B cell (primary cell): ENCODE data around the gene FAM200B.

ENCODE experiments used
- EZH2 ChIP-seq: IDR thresholded peaks from 2 replicates; pipeline ENCODE4 v1.6.1; 2012; ENCODE audit warnings: borderline replicate concordance, low read depth, mild to moderate bottlenecking, moderate library complexity, low read length; ENCODE audit not compliant: insufficient read depth, poor library complexity, severe bottlenecking
- TF ChIP-seq, protein P1 (sequence below): fragments of 200-600 bp; IDR thresholded peaks from one replicate; pipeline ENCODE4 v1.8.0; 2022; ENCODE audit warnings: antibody characterized with exemption, mild to moderate bottlenecking

DNA sequence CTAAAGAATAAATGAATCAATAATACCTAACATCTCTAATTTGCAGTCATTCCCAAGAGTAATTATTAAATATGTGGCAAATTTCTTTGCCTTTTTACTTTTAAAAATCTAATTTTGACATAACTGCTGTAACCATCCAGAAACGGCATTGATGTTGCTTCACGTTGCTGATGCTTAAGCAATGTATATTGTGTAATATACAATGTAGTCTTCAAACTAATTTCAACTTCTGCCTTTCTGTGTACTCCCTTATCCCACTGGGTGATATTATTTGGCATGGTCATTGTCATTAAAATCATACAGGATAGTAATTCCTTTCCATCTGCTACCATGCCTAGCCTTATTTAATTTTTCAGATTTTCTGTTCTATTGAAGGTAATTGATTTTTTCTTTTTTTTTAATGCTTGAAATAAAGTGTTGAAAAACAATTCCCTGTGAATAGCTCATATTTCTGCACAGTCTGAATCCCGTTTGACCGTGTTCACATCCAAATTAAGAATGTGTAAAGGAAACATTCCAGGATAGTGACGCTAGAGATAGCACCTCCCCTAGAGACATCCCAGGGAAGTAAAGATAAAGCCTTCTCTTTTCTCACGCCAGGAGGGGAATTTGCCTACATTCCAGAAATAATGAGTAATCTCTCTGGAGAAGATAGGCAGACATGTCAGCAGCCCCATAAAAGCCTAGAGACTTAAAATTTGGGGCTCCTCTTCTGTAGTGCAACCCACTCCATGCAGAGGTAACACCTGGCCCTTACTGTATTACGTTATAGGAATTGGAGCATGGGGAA lies 8.6 kb downstream of the FAM200B start:
- TF ChIP-seq, protein P1, sequence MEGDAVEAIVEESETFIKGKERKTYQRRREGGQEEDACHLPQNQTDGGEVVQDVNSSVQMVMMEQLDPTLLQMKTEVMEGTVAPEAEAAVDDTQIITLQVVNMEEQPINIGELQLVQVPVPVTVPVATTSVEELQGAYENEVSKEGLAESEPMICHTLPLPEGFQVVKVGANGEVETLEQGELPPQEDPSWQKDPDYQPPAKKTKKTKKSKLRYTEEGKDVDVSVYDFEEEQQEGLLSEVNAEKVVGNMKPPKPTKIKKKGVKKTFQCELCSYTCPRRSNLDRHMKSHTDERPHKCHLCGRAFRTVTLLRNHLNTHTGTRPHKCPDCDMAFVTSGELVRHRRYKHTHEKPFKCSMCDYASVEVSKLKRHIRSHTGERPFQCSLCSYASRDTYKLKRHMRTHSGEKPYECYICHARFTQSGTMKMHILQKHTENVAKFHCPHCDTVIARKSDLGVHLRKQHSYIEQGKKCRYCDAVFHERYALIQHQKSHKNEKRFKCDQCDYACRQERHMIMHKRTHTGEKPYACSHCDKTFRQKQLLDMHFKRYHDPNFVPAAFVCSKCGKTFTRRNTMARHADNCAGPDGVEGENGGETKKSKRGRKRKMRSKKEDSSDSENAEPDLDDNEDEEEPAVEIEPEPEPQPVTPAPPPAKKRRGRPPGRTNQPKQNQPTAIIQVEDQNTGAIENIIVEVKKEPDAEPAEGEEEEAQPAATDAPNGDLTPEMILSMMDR: no peak
- no peak for TF ChIP-seq EZH2
